Measurements from ENCODE around the gene MYRIP.

GRCh38 chr3:40187945-40188344 is 378.5 kb downstream of the MYRIP start:
- no peak for TF ChIP-seq BACH2 (CRISPR knock-in tag; IDR thresholded peaks at IDR 0.05; ENCODE audit: borderline replicate concordance)
- TF ChIP-seq PATZ1 (CRISPR knock-in tag; IDR thresholded peaks at IDR 0.05; ENCODE audit: borderline replicate concordance): no peak
- no peak for TF ChIP-seq ISL1 (CRISPR knock-in tag; IDR thresholded peaks at IDR 0.05)
- TF ChIP-seq ZFP3 (CRISPR knock-in tag; IDR thresholded peaks at IDR 0.05): no peak
- no peak for TF ChIP-seq PPARA (CRISPR knock-in tag; IDR thresholded peaks at IDR 0.05; ENCODE audit: borderline replicate concordance)
- TF ChIP-seq TSHZ2 (CRISPR knock-in tag; IDR thresholded peaks at IDR 0.05): no peak
- TF ChIP-seq CSRNP3 (CRISPR knock-in tag; IDR thresholded peaks at IDR 0.05): no peak
- no peak for TF ChIP-seq OSR1 (CRISPR knock-in tag; IDR thresholded peaks at IDR 0.05)
- no peak for TF ChIP-seq RARB (CRISPR knock-in tag; IDR thresholded peaks at IDR 0.05)
- no peak for TF ChIP-seq TCF4 (CRISPR knock-in tag; IDR thresholded peaks at IDR 0.05; ENCODE audit: borderline replicate concordance)
- no peak for TF ChIP-seq ARNTL (CRISPR knock-in tag; IDR thresholded peaks at IDR 0.05; ENCODE audit: borderline replicate concordance, low read depth)
